OCI-LY1 (cell line): ENCODE results near the gene SIN3A.

ENCODE experiments used
- CTCF ChIP-seq: fragments of 200-600 bp; sonication (generic), shearing (Covaris generic); IDR thresholded peaks from 2 replicates; pipeline ENCODE4 v1.5.1; 2017; ENCODE audit warnings: mild to moderate bottlenecking, antibody characterized with exemption, low read length, moderate library complexity, mixed read lengths
- EZH2 ChIP-seq: fragments of 200-600 bp; sonication (generic), shearing (Covaris generic); IDR thresholded peaks from 2 replicates; pipeline ENCODE4 v1.8.0; 2017; ENCODE audit warnings: borderline replicate concordance, mixed run types, mild to moderate bottlenecking, antibody characterized with exemption, low read length, moderate library complexity, mixed read lengths

DNA sequence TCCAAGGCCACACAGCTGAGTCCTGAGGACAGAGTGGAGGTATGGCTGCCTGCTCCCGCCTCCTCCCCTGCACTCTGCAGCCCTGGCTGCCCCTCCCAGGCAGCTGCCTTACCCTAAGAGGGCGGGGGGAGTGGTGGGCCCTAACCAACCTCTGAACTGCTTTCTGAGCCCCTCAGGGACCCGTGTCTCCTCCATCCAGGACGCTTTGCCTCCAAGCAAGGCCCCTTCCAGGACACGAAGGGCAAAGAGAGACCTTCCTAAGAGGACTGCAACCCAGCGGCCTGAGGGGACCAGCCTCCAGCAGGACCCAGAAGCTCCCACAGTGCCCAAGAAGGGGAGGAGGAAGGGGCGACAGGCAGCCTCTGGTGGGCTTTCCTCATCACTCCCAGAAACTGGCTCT lies 97.0 kb downstream of the SIN3A start:
- TF ChIP-seq CTCF: no peak
- TF ChIP-seq EZH2: no peak
